Tibial artery (tissue), 4 donors: ENCODE data around the gene TKT.
A peak's percentile ranks its signal among the peaks of the same experiment; 100 is the strongest.

Experiments
- DNase-seq, 2 donors: peaks; one replicate each; pipeline ENCODE4 v3.0.0-alpha.2; 2019
- H3K27ac ChIP-seq, 2 donors: fragments of 200-600 bp; sonication (generic) in 1 of 2; 1 replicate in 1 of 2; 2 replicates in 1 of 2; pipeline ENCODE4 v1.5.1; 2018 to 2019; ENCODE audit warnings: mild to moderate bottlenecking in 1 of 2
- H3K27me3 ChIP-seq, 2 donors: fragments of 200-600 bp; sonication (generic) in 1 of 2; one replicate each; pipeline versions ENCODE4 v1.5.1 to v1.6.0; 2016 to 2019
- H3K36me3 ChIP-seq, 3 donors: fragments of 200-600 bp; sonication (generic) in 2 of 3; one replicate each; pipeline ENCODE4 v1.5.1; 2016 to 2019; ENCODE audit warnings: mild to moderate bottlenecking in 2 of 3
- H3K4me1 ChIP-seq, 4 donors: fragments of 200-600 bp; sonication (generic) in 2 of 4; 1 replicate in 3 of 4; 2 replicates in 1 of 4; pipeline ENCODE4 v1.5.1; 2016 to 2019
- H3K4me3 ChIP-seq, 2 donors: fragments of 200-600 bp; sonication (generic) in 1 of 2; 1 replicate in 1 of 2; 2 replicates in 1 of 2; pipeline ENCODE4 v1.5.1; 2018 to 2019; ENCODE audit warnings: mild to moderate bottlenecking in 2 of 2
- H3K9me3 ChIP-seq, 3 donors: fragments of 200-600 bp; sonication (generic) in 1 of 3; one replicate each; pipeline ENCODE4 v1.5.1; 2016 to 2019
- intact Hi-C: fragments of 100-400 bp; cut with DNase I; formaldehyde crosslinking; loops from one replicate; pipeline ENCODE4 v1.15.0; 2023; ENCODE audit warnings: low total_unique reads
- TF ChIP-seq, protein P1 (sequence below), 2 experiments: fragments of 200-600 bp in 1 of 2; fragments of 450-650 bp in 1 of 2; IDR thresholded peaks; one replicate each; pipeline ENCODE4 v1.5.1; 2017 to 2019; ENCODE audit warnings: antibody characterized with exemption in 2 of 2, mild to moderate bottlenecking in 1 of 2, moderate library complexity in 1 of 2

The TKT gene

DNA sequence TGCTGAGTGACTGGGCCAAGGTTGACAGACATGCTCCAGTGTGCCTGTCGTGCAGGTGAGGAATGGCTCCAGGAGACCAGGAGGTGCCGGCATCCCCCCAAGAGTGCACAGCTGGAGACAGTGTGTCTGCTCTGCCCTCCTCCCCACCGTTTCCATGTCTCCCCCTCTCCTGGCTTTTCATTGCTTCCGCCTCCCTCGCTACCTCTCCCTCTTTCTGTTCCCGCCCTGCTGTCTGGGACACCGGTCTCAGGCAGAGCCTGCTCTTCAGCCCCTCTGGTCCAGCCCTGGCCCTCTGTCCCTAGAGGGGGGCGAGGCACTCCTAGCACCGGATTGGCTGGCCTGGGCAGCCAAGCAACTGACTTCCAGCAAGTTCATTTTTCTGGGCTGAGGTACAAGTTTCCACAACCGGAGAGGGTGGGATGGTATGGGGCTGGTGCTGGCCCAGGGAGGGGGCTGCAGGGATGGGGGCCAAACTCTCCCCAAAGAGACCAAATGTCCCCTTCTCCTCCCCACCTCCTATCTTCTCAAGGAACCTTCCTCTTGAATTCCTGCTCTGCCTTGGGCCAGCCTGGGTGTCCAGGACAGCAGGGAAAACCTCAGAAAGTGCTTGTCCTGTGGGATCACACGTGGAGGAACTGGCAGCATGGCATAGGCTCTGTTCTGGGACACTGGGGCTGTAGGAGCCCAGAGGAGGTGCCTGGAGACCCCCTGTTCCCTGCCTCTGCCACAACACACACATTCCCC is 62.2 kb downstream of the TKT start:
- H3K27ac ChIP-seq, result peak overlapping the region; percentile 72 to 79
- intact Hi-C loops, result no loop called here
- peak in 1 of 2 donors; percentile 82 for DNase-seq
- H3K4me3 ChIP-seq, result no peak overlapping the region
- peaks cover 0 to 36% (median 31%) of the 10 kb centered on the region in 4 donors for H3K4me1 ChIP-seq
- H3K9me3 ChIP-seq, result no peaks in the 10 kb centered on the region
- TF ChIP-seq, protein P1, sequence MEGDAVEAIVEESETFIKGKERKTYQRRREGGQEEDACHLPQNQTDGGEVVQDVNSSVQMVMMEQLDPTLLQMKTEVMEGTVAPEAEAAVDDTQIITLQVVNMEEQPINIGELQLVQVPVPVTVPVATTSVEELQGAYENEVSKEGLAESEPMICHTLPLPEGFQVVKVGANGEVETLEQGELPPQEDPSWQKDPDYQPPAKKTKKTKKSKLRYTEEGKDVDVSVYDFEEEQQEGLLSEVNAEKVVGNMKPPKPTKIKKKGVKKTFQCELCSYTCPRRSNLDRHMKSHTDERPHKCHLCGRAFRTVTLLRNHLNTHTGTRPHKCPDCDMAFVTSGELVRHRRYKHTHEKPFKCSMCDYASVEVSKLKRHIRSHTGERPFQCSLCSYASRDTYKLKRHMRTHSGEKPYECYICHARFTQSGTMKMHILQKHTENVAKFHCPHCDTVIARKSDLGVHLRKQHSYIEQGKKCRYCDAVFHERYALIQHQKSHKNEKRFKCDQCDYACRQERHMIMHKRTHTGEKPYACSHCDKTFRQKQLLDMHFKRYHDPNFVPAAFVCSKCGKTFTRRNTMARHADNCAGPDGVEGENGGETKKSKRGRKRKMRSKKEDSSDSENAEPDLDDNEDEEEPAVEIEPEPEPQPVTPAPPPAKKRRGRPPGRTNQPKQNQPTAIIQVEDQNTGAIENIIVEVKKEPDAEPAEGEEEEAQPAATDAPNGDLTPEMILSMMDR (IDR thresholded peaks at IDR 0.05), result no peak
- H3K27me3 ChIP-seq, result no peaks in the 10 kb centered on the region
- peaks cover 17 to 36% (median 30%) of the 10 kb centered on the region in 3 donors for H3K36me3 ChIP-seq

DNA sequence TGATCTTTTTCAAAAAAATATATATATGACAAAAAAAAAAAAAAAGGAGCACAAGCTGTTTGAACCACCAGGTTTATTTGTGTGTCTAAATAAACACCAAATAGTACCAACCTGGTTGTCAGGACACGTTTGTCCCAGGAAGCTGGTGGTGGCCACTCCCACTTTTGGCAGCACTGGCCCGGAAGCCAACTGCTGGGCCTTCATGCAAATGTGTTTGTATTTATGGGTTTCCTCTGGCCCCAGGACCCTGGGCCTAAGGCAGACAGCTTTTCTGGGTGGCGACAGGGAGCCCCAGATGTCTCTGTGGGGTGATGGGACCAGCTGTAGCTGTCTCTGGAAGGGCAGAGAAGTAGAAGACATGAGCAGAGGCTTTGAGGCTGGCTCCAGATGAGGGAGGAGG is 63.2 kb downstream of the TKT start:
- Histone ChIP-seq H3K27ac (peak overlapping the region; percentile 72 to 79), H3K27me3 (no peaks in the 10 kb centered on the region), H3K4me3 (no peak overlapping the region), H3K36me3 (peaks cover 19 to 46% (median 36%) of the 10 kb centered on the region in 3 donors), H3K9me3 (no peaks in the 10 kb centered on the region), H3K4me1 (peaks cover 0 to 36% (median 31%) of the 10 kb centered on the region in 4 donors)
- intact Hi-C loops, result no loop called here
- TF ChIP-seq, protein P1 (IDR thresholded peaks at IDR 0.05), result no peak
- no peak for DNase-seq

GRCh38 chr3:53191836-53192480 is 63.9 kb downstream of the TKT start:
- DNase-seq, result peak in 1 of 2 donors; percentile 56
- intact Hi-C loops, result no loop called here
- Histone ChIP-seq H3K27ac (peak overlapping the region; percentile 72 to 79), H3K4me1 (peaks cover 0 to 36% (median 31%) of the 10 kb centered on the region in 4 donors), H3K9me3 (no peaks in the 10 kb centered on the region), H3K27me3 (no peaks in the 10 kb centered on the region), H3K4me3 (no peak overlapping the region), H3K36me3 (peaks cover 24 to 52% (median 41%) of the 10 kb centered on the region in 3 donors)
- TF ChIP-seq, protein P1 (IDR thresholded peaks at IDR 0.05), result no peak

DNA sequence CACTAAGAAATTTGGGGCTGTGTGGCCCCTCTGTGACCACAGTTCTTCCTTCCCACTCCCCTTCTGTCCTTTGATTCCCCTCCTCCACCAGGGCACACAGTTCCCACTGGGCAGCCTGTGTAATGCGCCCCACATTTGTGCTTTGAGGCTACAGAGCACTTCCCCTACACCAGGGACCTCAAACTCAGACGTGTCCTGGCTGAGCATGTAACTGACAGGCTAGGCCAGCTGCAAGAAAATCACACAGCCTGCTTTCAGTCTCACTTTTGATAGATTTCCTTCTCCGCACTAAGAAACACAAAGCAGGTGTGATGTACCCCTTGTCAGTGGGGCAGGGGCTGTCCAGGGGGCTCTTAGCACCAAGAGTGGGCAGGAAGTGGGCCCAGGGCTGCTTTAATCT is 65.2 kb downstream of the TKT start:
- no peak overlapping the region for H3K4me3 ChIP-seq
- H3K9me3 ChIP-seq, result no peaks in the 10 kb centered on the region
- H3K4me1 ChIP-seq, result peaks cover 0 to 32% (median 25%) of the 10 kb centered on the region in 4 donors
- intact Hi-C loops, result no loop called here
- no peak for DNase-seq
- H3K36me3 ChIP-seq, result peaks cover 37 to 65% (median 54%) of the 10 kb centered on the region in 3 donors
- H3K27me3 ChIP-seq, result no peaks in the 10 kb centered on the region
- TF ChIP-seq, protein P1 (IDR thresholded peaks at IDR 0.05), result no peak
- H3K27ac ChIP-seq, result no peak overlapping the region

DNA sequence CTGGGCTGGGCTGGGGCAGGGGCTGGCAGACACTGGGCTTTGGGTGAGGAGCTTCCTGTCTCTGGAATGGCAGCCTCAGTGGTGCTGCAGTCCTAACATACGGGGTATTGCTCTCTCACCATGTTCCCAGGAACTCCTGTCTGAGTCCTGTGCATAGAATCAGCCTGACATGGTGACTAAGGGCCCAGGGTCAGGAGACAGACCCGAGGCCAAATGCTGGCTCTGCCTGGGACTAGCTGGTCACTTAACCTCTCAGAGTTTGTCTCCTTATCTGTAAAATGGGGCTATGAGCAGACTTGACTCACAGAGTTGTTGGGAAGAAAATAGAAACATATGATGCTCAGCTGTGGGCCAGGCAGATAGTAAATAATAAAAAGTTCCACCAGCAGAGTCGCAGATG is 66.5 kb downstream of the TKT start:
- TF ChIP-seq, protein P1 (IDR thresholded peaks at IDR 0.05), result no peak
- peaks cover 0 to 18% (median 13%) of the 10 kb centered on the region in 4 donors for H3K4me1 ChIP-seq
- no peaks in the 10 kb centered on the region for H3K9me3 ChIP-seq
- no peak overlapping the region for H3K27ac ChIP-seq
- H3K27me3 ChIP-seq, result no peaks in the 10 kb centered on the region
- H3K36me3 ChIP-seq, result peaks cover 47 to 77% (median 67%) of the 10 kb centered on the region in 3 donors
- H3K4me3 ChIP-seq, result no peak overlapping the region
- DNase-seq, result no peak
- intact Hi-C loops, result no loop called here
